Ectodermal cell (in vitro differentiated cells): ENCODE measurements around the gene PRR23A. TPM values are rescaled to one million over a fixed set of nuclear protein-coding genes. Genes with fewer than 3 reads are reported as not detected.
"Not testable (repeated sequence)": the region's sequence is repeated elsewhere in the genome, so short reads cannot be mapped to it uniquely, and the experiment has no call there.

Source experiments
- H3K27ac ChIP-seq: 2 replicates; pipeline ENCODE4 v1.7.0; 2013; ENCODE audit warnings: mild to moderate bottlenecking, low read depth, low read length; ENCODE audit not compliant: insufficient read depth, poor library complexity, severe bottlenecking
- H3K27me3 ChIP-seq: 2 replicates; pipeline ENCODE4 v1.7.0; 2013; ENCODE audit warnings: mild to moderate bottlenecking, low read length; ENCODE audit not compliant: insufficient read depth, control insufficient read depth, poor library complexity, severe bottlenecking
- H3K36me3 ChIP-seq: one replicate; pipeline ENCODE4 v1.7.0; 2013; ENCODE audit warnings: low read length; ENCODE audit not compliant: control insufficient read depth, insufficient read depth
- H3K4me1 ChIP-seq: one replicate; pipeline ENCODE4 v1.7.0; 2013; ENCODE audit warnings: low read length; ENCODE audit not compliant: control insufficient read depth, insufficient read depth
- H3K4me3 ChIP-seq: 2 replicates; pipeline ENCODE4 v1.7.0; 2013; ENCODE audit warnings: low read depth, low read length, control low read depth; ENCODE audit not compliant: insufficient read depth
- H3K9me3 ChIP-seq: 2 replicates; pipeline ENCODE4 v1.7.0; 2013; ENCODE audit warnings: mild to moderate bottlenecking, low read length, moderate library complexity; ENCODE audit not compliant: control insufficient read depth
- WGBS, 2 experiments: methylation state at CpG; one replicate each; pipeline ENCODE4 v1.1.7; 2013; ENCODE audit warnings: missing lambda C conversion rate in 2 of 2; 5-methylcytosine and 5-hydroxymethylcytosine counted together
- polyA plus RNA-seq, 4 experiments: library from polyadenylated mRNA; stranded (reverse); fragments of 50-300 nt; gene quantifications; one replicate each; pipeline ENCODE4 v1.2.3, GENCODE V29; 2013

Gene PRR23A
- not detected for polyA plus RNA-seq (2013, experiment 1 of 4)
- not detected for polyA plus RNA-seq (2013, experiment 2 of 4)
- polyA plus RNA-seq (2013, experiment 3 of 4) = not detected
- polyA plus RNA-seq (2013, experiment 4 of 4) = not detected

- Histone ChIP-seq H3K4me1 (no peaks in the 10 kb centered on the region), H3K9me3 (no peaks in the 10 kb centered on the region), H3K36me3 (no peaks in the 10 kb centered on the region), H3K27me3 (no peaks in the 10 kb centered on the region), H3K4me3 (no peak within 1 kb of the TSS), H3K27ac (no peak within 1 kb of the TSS)
- 96% methylated on average over 60 of the region's 60 CpGs for WGBS, 2 experiments
These were observed at the start of gene PRR23A for GRCh38 chr3:139006051-139006716. Gene PRR23A (minus strand): TSS chr3:139006268. CDS start chr3:139006268, 0 bp downstream.

- Histone ChIP-seq H3K4me1 (no peaks in the 10 kb centered on the region), H3K9me3 (no peaks in the 10 kb centered on the region), H3K36me3 (no peaks in the 10 kb centered on the region), H3K27me3 (no peaks in the 10 kb centered on the region), H3K4me3 (no peak overlapping the region), H3K27ac (no peak overlapping the region)
- WGBS, 2 experiments = 90 to 93% methylated on average over 2 of the region's 2 CpGs
These were observed 46.9 kb upstream of the PRR23A start for GRCh38 chr3:139052802-139053600.

GRCh38 chr3:139044366-139045210 lies 38.5 kb upstream of the PRR23A start, which contains the start of gene PRR23C:
Gene PRR23C (minus strand): TSS chr3:139044892. CDS start chr3:139044620, 272 bp downstream.
- Histone ChIP-seq H3K4me1 (no peaks in the 10 kb centered on the region), H3K9me3 (no peaks in the 10 kb centered on the region), H3K4me3 (no peak within 1 kb of the TSS), H3K27me3 (no peaks in the 10 kb centered on the region), H3K27ac (no peak within 1 kb of the TSS), H3K36me3 (no peaks in the 10 kb centered on the region)
- 95 to 96% methylated on average over 77 of the region's 77 CpGs for WGBS, 2 experiments

- Histone ChIP-seq H3K9me3 (no peaks in the 10 kb centered on the region), H3K27me3 (no peaks in the 10 kb centered on the region), H3K36me3 (no peaks in the 10 kb centered on the region), H3K4me3 (no peak overlapping the region), H3K4me1 (no peaks in the 10 kb centered on the region), H3K27ac (no peak overlapping the region)
- WGBS, 2 experiments = 97% methylated on average over 50 of the region's 50 CpGs
These were observed 37.7 kb upstream of the PRR23A start for GRCh38 chr3:139043554-139044365.

GRCh38 chr3:139037478-139037877 lies 31.4 kb upstream of the PRR23A start:
- 93 to 97% methylated on average over 6 of the region's 6 CpGs for WGBS, 2 experiments
- Histone ChIP-seq H3K4me3 (no peak overlapping the region), H3K36me3 (no peaks in the 10 kb centered on the region), H3K4me1 (no peaks in the 10 kb centered on the region), H3K27me3 (no peaks in the 10 kb centered on the region), H3K9me3 (no peaks in the 10 kb centered on the region), H3K27ac (no peak overlapping the region)

- 90 to 100% methylated on average over 2 of the region's 2 CpGs for WGBS, 2 experiments
- H3K4me3 ChIP-seq = no peak overlapping the region
- H3K27ac ChIP-seq = no peak overlapping the region
- no peaks in the 10 kb centered on the region for H3K36me3 ChIP-seq
- H3K27me3 ChIP-seq = no peaks in the 10 kb centered on the region
- no peaks in the 10 kb centered on the region for H3K4me1 ChIP-seq
- H3K9me3 ChIP-seq = no peaks in the 10 kb centered on the region
These were observed 26.4 kb upstream of the PRR23A start for GRCh38 chr3:139032326-139033002.

- H3K36me3 ChIP-seq, H3K4me1 ChIP-seq, H3K4me3 ChIP-seq, H3K27ac ChIP-seq, H3K27me3 ChIP-seq, H3K9me3 ChIP-seq: not testable (repeated sequence)
These were observed 24.5 kb upstream of the PRR23A start for GRCh38 chr3:139030576-139030975.

GRCh38 chr3:139024968-139025367 lies 18.9 kb upstream of the PRR23A start:
- Histone ChIP-seq H3K4me1 (no peaks in the 10 kb centered on the region), H3K9me3 (no peaks in the 10 kb centered on the region), H3K27me3 (no peaks in the 10 kb centered on the region), H3K4me3 (no peak overlapping the region), H3K36me3 (no peaks in the 10 kb centered on the region), H3K27ac (no peak overlapping the region)
- 94 to 97% methylated on average over 2 of the region's 2 CpGs for WGBS, 2 experiments

GRCh38 chr3:139020868-139021234 lies 14.8 kb upstream of the PRR23A start, which contains the start of gene PRR23B:
Gene PRR23B (minus strand): TSS chr3:139020926. CDS start chr3:139020661, 265 bp downstream.
- no peaks in the 10 kb centered on the region for H3K36me3 ChIP-seq
- H3K9me3 ChIP-seq = no peaks in the 10 kb centered on the region
- no peak within 1 kb of the TSS for H3K4me3 ChIP-seq
- no peaks in the 10 kb centered on the region for H3K4me1 ChIP-seq
- no peaks in the 10 kb centered on the region for H3K27me3 ChIP-seq
- 95 to 96% methylated on average over 19 of the region's 19 CpGs for WGBS, 2 experiments
- no peak within 1 kb of the TSS for H3K27ac ChIP-seq
